GM19351 (cell line): ENCODE measurements around the gene BRD7.
A peak's percentile ranks its signal among the peaks of the same experiment; 100 is the strongest.

Experiments
- ATAC-seq: cut with Tn5 transposase; IDR thresholded peaks from one replicate; pipeline ENCODE4 v1.9.1; 2021; ENCODE audit warnings: mild to moderate bottlenecking, moderate library complexity; ENCODE audit not compliant: unreplicated experiment

Gene BRD7

GRCh38 chr16:50291719-50292565 lies 76.8 kb downstream of the BRD7 start:
- no peak for ATAC-seq

- no peak for ATAC-seq
These were observed 77.9 kb downstream of the BRD7 start for GRCh38 chr16:50290856-50291255.

DNA sequence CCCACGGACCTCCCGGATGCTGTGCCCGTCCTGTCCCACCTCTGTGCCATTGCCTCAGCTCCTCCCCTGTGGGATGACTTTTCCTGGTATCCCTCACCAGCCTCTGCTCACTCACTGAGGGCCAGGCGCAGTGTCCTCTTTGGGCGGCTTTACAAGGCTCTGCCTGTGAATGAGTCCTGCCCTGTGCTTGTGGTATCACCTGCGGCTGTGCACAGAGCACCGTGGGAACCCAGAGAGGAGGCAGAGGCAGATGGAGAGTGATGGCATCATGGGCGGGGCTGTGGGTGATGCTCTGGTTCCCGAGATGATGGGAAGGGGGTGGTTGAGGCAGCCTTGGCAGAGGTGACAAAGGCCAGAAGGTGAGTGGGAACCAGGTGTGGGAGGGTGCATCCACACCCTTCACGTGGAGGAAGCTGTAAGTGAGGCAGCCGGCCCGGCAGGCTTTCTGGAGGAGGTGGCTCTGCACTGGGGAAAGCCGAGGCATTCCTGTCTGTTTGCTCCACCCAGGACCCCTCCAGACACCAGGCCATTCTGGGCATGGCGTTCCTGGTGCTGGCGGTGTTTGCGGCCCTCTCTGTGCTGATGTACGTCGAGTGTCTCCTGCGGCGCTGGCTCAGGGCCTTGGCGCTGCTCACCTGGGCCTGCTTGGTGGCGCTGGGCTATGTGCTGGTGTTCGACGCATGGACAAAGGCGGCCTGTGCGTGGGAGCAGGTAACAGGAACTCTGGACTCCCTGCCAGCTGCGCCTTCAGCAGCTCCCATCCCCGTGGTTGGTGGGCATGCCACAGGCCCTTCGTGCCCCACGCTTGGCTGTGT lies 78.6 kb downstream of the BRD7 start:
- no peak for ATAC-seq

- ATAC-seq, result no peak
These were observed 79.9 kb downstream of the BRD7 start for GRCh38 chr16:50288920-50289319.

- ATAC-seq, result no peak
These were observed 80.8 kb downstream of the BRD7 start for GRCh38 chr16:50288026-50288425.

DNA sequence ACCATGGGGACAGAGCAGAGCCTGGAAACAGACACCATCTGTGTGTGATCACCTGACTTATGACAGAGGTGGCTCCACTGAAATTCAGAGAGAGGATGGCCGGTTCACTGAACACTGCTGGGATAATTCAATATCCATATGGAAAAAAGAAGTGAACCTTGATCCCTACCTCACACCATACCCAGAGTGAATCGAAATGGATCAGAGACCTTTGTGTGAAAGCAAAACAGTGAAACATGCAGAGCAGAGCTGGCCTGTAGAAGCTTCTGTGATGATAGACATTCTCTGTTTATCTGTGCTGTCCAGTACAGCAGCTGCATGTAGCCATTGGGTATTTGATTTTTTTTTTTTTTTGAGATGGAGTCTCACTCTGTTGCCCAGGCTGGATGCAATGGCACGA lies 82.1 kb downstream of the BRD7 start:
- ATAC-seq, result no peak

- ATAC-seq, result no peak
These were observed 83.3 kb downstream of the BRD7 start for GRCh38 chr16:50285406-50286003.

DNA sequence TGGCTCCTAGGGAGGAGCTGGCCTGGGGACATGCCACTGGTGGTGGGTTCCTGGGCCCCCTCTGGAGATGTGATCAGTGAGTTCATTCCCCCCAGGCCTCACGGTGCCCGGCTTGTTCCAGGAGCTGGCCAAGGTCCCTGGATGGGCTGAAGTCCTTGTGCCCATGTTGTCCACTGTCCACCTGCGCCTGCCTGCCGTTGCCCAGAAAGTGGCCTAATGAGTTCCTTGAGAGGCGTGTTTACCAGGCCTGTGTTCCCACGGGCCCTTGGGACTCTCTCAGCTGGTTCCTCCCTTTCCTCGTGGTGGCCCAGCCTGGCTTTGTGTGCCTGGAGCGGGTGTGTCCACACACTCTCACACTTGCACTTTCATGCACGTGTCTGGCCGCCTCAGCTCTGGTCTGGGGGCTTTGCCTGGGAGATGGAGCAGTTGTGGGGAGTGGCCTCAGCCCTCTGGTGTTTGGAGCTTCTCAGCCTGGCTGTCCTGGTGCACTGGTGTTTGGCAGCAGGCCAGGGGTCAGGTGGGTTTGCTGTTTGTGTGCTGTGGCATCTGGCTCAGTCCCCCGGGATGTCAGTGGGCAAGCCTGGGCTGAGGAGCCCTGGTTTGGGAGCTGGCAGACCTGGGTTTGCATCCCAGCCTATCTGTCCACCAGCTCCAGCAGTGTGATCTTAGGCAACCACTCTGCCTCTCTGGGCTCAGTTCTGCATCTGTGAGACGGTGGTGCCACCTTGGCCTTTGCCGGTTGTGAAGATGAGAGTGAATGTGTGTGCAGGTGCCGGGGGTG lies 84.5 kb downstream of the BRD7 start:
- ATAC-seq, result no peak

- no peak for ATAC-seq
These were observed 85.7 kb downstream of the BRD7 start for GRCh38 chr16:50282955-50283631.

DNA sequence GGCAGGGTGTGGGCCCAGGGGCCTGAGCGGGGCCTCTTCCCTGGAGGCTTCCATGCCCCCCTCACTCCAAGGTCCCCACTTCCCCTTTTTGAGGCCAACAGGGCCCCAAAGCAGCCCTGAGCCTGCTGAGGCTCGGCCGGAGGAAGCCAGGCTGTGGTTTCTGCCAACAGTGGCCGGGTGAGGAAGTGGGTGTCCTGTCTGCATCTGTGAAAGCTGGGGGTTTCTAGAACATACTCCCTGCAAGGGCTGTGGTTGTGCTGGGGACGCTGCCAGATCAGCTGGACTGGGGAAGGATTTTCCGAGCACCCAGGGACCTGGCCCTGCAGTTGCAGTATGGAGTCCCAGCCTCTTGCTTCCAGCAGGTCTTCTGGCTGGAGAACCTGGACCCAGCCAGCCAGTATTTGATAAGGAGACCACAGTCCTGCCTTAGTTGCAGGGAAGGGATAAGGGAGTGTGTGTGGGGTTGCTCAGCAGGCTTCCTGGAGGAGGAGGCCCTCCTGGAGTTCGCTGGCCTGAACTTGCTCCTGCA lies 86.7 kb downstream of the BRD7 start:
- peak; percentile 96 for ATAC-seq

- no peak for ATAC-seq
These were observed 87.3 kb downstream of the BRD7 start for GRCh38 chr16:50281391-50282009.

DNA sequence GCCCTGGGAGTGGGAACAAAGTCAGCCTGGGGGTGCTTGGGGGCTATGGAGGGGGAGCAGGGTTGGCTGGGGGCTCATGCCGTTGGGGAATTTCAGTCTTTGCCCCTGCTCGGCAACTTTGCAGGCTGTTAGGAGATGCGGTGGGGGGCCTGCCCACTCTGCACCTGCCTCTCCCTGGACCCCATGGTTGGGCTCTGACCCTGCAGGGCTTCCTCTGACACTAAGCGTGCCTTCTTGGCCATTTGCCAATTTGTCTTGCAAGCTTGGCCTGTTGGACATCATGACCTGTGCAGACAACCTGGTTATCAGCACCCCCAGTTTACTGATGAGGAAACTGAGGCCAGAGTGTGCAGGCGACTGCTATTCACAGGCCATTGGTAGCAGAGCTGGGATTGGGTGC lies 87.9 kb downstream of the BRD7 start:
- ATAC-seq, result no peak

- no peak for ATAC-seq
These were observed 89.3 kb downstream of the BRD7 start for GRCh38 chr16:50279504-50279865.

DNA sequence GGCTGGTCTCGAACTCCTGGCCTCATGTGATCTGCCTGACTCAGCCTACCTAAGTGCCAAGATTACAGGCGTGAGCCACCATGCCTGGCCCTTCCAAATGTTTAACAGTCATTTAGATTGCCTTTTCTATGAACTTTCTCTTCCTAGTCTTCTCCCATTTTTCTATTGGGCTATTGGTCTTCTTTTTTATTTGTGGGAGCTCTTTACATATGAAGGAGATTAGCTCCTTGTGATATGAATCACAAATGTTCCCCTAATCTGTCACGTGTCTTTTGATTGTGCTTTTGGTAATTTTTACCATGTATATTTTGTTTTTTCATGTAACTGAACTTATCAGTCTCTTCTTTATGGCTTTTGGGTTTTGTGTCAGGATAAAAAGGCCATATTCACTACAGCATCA lies 90.5 kb downstream of the BRD7 start:
- ATAC-seq, result no peak

DNA sequence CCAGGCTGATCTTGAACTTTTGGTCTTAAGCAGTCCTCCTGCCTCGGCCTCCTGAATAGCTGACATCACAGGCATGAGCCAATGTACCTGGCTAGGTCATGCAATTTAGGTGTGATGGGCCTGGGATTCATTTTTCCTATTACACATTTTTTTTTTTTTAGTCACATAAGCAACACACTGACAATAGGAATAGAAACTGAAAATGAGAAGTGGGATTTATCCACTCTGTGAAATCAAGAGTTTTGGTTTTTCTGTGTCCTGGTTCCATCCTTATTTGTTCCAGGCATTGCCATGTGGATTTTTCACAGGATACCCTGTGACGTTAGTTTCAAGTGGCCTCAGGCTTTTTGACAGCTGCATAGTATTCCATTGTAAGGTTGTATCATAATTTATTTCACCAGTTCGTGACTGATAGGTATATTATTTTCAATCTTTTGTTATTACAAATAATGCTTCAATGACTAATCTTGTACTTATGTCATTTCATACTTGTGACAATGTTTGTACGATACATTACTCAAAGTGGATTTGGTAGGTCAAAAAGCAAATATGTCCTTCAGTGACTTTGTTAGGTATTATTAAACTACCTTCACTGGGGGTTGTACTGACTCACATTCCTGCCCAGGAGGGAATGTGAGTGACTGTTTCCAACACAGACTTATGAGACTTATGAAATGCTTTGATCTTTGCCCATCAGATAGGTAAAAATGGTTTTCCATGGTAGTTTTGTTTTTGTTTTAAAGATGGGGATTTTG lies 91.8 kb downstream of the BRD7 start:
- no peak for ATAC-seq

DNA sequence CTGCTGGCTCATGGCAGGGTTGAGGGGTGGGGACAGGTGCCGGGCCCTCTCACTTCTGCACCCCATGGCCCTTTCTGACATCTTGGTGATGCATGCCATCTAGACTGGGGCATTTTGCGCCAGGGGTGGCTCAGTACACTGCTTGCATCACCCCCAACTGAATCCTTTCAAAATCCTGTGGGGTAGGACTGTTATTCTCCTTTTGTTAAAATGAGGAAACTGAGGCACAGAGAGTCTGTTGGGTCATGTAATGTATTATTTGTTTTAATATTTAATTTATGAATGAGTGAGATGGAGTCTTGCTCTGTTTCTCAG lies 92.5 kb downstream of the BRD7 start:
- no peak for ATAC-seq

DNA sequence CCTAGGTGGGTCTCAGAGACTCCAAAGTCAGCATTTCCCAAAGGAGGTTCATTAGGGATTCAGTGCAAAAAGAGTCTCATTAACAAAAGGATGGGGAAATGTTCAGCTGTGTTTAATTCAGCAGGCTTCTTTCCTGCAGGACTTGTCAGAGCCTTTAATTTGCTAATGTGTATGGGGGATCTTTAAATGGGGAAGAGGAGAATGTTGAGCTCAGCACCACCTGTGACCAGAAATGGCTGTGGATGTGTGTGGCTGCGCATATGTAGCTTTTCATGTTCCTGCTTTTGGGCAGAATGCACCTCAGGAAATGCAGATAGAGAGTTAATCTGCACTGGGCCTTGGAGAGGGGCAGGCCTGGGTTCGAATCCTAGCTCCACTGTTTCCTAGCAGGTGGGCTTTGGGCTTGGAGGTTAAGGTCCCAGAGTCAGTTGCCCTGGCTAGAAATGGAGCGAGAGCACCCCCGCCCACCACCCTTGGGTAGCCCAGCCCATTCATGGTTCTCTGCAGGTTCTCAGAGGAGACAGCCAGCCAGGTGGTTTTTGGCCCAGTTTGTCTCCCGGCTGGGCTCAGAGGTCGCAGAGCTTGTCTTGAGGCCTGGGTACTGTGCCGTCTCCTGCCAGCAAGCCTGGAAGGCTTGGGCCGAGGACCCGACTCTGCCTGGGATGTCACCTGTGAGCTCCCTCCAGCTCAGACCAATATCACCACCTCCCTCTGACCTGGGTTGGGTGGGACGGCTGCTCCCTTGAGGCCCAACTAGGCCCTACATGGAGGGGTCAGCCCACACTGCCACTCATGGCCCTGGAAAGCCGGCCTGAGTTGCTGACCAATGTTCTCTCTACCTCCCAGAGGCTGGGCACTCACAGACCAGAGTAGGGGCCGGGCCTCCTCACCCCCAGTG lies 93.1 kb downstream of the BRD7 start:
- ATAC-seq, result no peak

- no peak for ATAC-seq
These were observed 93.7 kb downstream of the BRD7 start for GRCh38 chr16:50275098-50275415.
